Gastrocnemius medialis (tissue), 4 donors: Measurements from ENCODE around the gene PGGHG. TPM values are rescaled to one million over a fixed set of nuclear protein-coding genes. Genes with fewer than 3 reads are reported as not detected.

ENCODE experiments used
- ATAC-seq, 2 donors: fragments of 150-250 bp; one replicate each; pipeline ENCODE4 v1.9.1; 2016
- DNase-seq, 2 donors: peaks; one replicate each; pipeline ENCODE4 v3.0.0-alpha.2; 2019
- H3K27ac ChIP-seq, 4 donors: fragments of 200-600 bp; sonication (generic); 1 replicate in 1 of 4; 2 replicates in 3 of 4; pipeline ENCODE4 v1.5.1; 2016 to 2018; ENCODE audit warnings: mild to moderate bottlenecking in 2 of 4, moderate library complexity in 1 of 4
- H3K27me3 ChIP-seq, 3 donors: fragments of 200-600 bp; sonication (generic) in 2 of 3; 1 replicate in 1 of 3; 2 replicates in 2 of 3; pipeline versions ENCODE4 v1.5.1 to v1.6.0; 2016 to 2019; ENCODE audit warnings: mild to moderate bottlenecking in 1 of 3, moderate library complexity in 1 of 3
- H3K36me3 ChIP-seq, 2 donors: fragments of 200-600 bp; sonication (generic) in 1 of 2; one replicate each; pipeline ENCODE4 v1.5.1; 2017 to 2018
- H3K4me1 ChIP-seq, 2 donors: fragments of 200-600 bp; sonication (generic) in 1 of 2; one replicate each; pipeline ENCODE4 v1.5.1; 2016 to 2017; ENCODE audit warnings: mild to moderate bottlenecking in 2 of 2
- H3K4me3 ChIP-seq, 4 donors: fragments of 200-600 bp; sonication (generic) in 3 of 4; 1 replicate in 1 of 4; 2 replicates in 3 of 4; pipeline ENCODE4 v1.5.1; 2016 to 2019; ENCODE audit warnings: mild to moderate bottlenecking in 2 of 4
- H3K9me3 ChIP-seq, 3 donors: fragments of 200-600 bp; sonication (generic) in 2 of 3; 1 replicate in 1 of 3; 2 replicates in 2 of 3; pipeline ENCODE4 v1.5.1; 2016 to 2019
- POLR2A ChIP-seq, 2 donors: fragments of 450-650 bp; IDR thresholded peaks; one replicate each; pipeline ENCODE4 v1.6.1; 2017; ENCODE audit warnings: antibody characterized with exemption in 2 of 2, mild to moderate bottlenecking in 2 of 2, moderate library complexity in 2 of 2
- in situ Hi-C, 4 donors: fragments of 200-750 bp; cut with MboI; loops; one replicate each; pipeline versions ENCODE4 v1.15.0 to v1.8.0; 2017; ENCODE audit warnings: low sequenced_read_pairs in 4 of 4
- intact Hi-C: fragments of 100-400 bp; cut with DNase I; formaldehyde crosslinking; loops from one replicate; pipeline ENCODE4 v1.15.1; 2023; ENCODE audit warnings: low total_unique reads
- total RNA-seq, 4 donors: library from RNA; depleted of rRNA; stranded (reverse); fragments of >200 nt; gene quantifications; one replicate each; pipeline versions ENCODE4 v1.1.0 to v1.2.3, GENCODE V29; 2016
- TF ChIP-seq, protein P1 (sequence below), 5 experiments: fragments of 450-650 bp in 3 of 5; fragments of 200-600 bp in 2 of 5; sonication (generic) in 2 of 5; IDR thresholded peaks in 4 of 5; conservative IDR thresholded peaks in 1 of 5; 1 replicate in 4 of 5; 2 replicates in 1 of 5; pipeline ENCODE4 v1.5.1; 2016 to 2019; ENCODE audit warnings: antibody characterized with exemption in 5 of 5, mild to moderate bottlenecking in 3 of 5, moderate library complexity in 3 of 5

The PGGHG gene
- total RNA-seq, 4 donors from 2014 or later = 0.98 to 3.4 (median 2.7) TPM

DNA sequence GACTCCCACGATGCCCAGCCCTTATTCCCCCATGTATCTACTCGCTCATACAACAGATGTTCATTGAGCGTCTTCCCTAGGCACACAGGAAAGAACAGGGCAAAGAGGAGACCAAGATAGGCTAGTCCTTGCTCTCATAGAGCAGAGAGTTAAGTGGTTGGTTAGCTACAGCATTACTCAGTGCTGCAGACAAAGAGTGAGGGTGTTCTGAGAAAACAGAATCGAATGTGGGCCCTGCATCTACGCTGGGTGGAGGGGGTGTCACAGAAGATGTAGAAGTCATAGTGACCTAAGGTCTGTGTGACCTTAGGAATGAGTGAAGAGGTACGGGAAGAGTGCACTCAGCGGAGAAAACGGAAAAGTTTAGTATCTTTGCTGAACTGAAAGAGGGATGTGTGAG lies 39.9 kb upstream of the PGGHG start:
- Histone ChIP-seq H3K9me3 (no peaks in the 10 kb centered on the region), H3K27me3 (no peaks in the 10 kb centered on the region), H3K27ac (no peak overlapping the region), H3K36me3 (peaks cover 0 to 93% of the 10 kb centered on the region in 2 donors), H3K4me1 (no peaks in the 10 kb centered on the region), H3K4me3 (no peak overlapping the region)
- DNase-seq (no peak), ATAC-seq (no peak)
- in situ Hi-C loops (no loop called here), intact Hi-C loops (no loop called here)
- TF ChIP-seq POLR2A (IDR thresholded peaks at IDR 0.05) = no peak
- TF ChIP-seq, protein P1, sequence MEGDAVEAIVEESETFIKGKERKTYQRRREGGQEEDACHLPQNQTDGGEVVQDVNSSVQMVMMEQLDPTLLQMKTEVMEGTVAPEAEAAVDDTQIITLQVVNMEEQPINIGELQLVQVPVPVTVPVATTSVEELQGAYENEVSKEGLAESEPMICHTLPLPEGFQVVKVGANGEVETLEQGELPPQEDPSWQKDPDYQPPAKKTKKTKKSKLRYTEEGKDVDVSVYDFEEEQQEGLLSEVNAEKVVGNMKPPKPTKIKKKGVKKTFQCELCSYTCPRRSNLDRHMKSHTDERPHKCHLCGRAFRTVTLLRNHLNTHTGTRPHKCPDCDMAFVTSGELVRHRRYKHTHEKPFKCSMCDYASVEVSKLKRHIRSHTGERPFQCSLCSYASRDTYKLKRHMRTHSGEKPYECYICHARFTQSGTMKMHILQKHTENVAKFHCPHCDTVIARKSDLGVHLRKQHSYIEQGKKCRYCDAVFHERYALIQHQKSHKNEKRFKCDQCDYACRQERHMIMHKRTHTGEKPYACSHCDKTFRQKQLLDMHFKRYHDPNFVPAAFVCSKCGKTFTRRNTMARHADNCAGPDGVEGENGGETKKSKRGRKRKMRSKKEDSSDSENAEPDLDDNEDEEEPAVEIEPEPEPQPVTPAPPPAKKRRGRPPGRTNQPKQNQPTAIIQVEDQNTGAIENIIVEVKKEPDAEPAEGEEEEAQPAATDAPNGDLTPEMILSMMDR (IDR thresholded peaks at IDR 0.05 in 4 of 5, conservative IDR thresholded peaks at IDR 0.05 in 1 of 5) = no peak

DNA sequence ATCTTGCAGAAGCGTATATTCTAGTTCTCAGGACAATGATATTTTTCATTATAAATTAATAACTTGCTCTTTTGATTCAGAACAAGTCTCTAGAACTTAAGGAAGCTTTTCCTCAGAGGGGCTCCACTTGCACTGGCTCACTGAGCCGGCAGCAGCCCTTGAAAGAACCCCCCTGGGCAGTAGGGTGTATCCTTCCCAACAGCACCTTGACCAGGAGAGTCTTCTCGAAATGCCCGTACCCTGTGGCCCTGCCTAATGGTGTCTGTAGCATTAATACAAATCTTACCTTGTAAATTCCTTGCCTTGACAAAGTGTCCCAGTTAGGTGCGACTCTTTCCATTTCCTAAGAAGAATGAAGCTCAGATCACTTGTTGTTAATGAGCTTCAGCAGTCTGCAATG lies 38.7 kb upstream of the PGGHG start:
- intact Hi-C loops (loop anchor here (10.0 kb wide), 1 partner anchor 105 kb away; no protein-coding TSS in a partner anchor), in situ Hi-C loops (no loop called here)
- H3K9me3 ChIP-seq = no peaks in the 10 kb centered on the region
- TF ChIP-seq, protein P1 (IDR thresholded peaks at IDR 0.05 in 4 of 5, conservative IDR thresholded peaks at IDR 0.05 in 1 of 5) = no peak
- no peak for TF ChIP-seq POLR2A (IDR thresholded peaks at IDR 0.05)
- H3K36me3 ChIP-seq = peaks cover 0 to 80% of the 10 kb centered on the region in 2 donors
- no peak overlapping the region for H3K27ac ChIP-seq
- no peaks in the 10 kb centered on the region for H3K4me1 ChIP-seq
- ATAC-seq = no peak
- no peak overlapping the region for H3K4me3 ChIP-seq
- no peaks in the 10 kb centered on the region for H3K27me3 ChIP-seq
- DNase-seq = no peak

DNA sequence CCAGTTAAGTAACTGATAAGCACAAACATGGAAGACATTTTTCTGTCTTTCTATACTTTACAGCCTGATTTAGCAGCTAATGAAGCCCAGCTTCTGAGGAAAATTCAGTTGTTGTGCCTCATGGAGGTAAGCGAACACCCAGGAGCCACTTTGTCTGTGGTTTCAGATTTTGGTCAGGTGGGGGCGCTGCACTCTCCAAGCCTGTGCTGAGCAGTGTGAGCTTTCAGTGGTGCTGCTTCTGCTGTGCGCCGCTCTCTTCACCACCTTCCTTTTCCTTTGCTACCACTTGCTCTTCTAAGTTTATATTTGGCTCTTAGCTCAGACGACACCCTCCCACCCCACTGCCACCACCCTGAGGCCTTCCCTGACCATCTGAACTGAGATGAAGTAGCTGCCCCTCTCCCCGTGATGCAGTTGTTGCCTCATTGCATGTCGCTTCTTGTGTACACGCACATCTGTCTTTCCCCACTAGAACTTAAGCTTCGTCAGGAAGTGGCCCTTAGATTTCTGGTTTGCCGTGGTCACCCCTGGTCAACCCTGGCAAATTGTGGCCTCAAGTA lies 38.1 kb upstream of the PGGHG start:
- intact Hi-C loops (loop anchor here (10.0 kb wide), 1 partner anchor 104 kb away; no protein-coding TSS in a partner anchor), in situ Hi-C loops (no loop called here)
- H3K27ac ChIP-seq = no peak overlapping the region
- DNase-seq = peak in 1 of 2 donors; percentile 38
- no peaks in the 10 kb centered on the region for H3K27me3 ChIP-seq
- no peaks in the 10 kb centered on the region for H3K4me1 ChIP-seq
- H3K36me3 ChIP-seq = peaks cover 0 to 76% of the 10 kb centered on the region in 2 donors
- H3K9me3 ChIP-seq = no peaks in the 10 kb centered on the region
- TF ChIP-seq POLR2A (IDR thresholded peaks at IDR 0.05) = no peak
- TF ChIP-seq, protein P1 (IDR thresholded peaks at IDR 0.05 in 4 of 5, conservative IDR thresholded peaks at IDR 0.05 in 1 of 5) = peak in 4 of 5 experiments; percentile 35 to 52 (median 48)
- peak in 1 of 2 donors; percentile 77 for ATAC-seq
- H3K4me3 ChIP-seq = no peak overlapping the region

DNA sequence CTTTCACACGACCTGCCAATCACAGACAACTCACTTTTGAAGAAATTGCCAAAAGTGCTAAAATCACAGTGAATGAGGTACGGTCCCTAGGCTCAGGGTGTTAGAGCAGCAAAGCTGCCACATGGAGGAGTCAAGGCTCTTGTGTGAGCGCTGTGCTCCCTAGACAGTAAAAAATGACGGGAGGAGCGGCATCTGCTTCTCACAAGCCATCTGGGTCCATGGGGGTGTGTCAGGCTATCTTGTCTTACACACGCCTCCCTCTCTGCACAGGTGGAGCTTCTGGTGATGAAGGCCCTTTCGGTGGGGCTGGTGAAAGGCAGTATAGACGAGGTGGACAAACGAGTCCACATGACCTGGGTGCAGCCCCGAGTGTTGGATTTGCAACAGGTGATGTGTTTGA lies 37.4 kb upstream of the PGGHG start:
- intact Hi-C loops (loop anchor here (10.0 kb wide), 1 partner anchor 103 kb away; no protein-coding TSS in a partner anchor), in situ Hi-C loops (no loop called here)
- no peak for TF ChIP-seq POLR2A (IDR thresholded peaks at IDR 0.05)
- TF ChIP-seq, protein P1 (IDR thresholded peaks at IDR 0.05 in 4 of 5, conservative IDR thresholded peaks at IDR 0.05 in 1 of 5) = no peak
- no peak for DNase-seq
- Histone ChIP-seq H3K9me3 (no peaks in the 10 kb centered on the region), H3K4me3 (no peak overlapping the region), H3K36me3 (peaks cover 0 to 69% of the 10 kb centered on the region in 2 donors), H3K4me1 (no peaks in the 10 kb centered on the region), H3K27me3 (no peaks in the 10 kb centered on the region), H3K27ac (no peak overlapping the region)
- ATAC-seq = no peak
